OCI-LY7 (cell line): Measurements from ENCODE around the gene RTN4R.
"Not testable (repeated sequence)": the region's sequence is repeated elsewhere in the genome, so short reads cannot be mapped to it uniquely, and the experiment has no call there.

Experiments
- EZH2phosphoT487 ChIP-seq: fragments of 200-600 bp; sonication (generic); IDR thresholded peaks from 2 replicates; pipeline ENCODE4 v1.6.1; 2018; ENCODE audit warnings: low read depth, borderline replicate concordance, mild to moderate bottlenecking, mixed run types, antibody characterized with exemption, low read length, moderate library complexity, mixed read lengths
- TF ChIP-seq, protein P1 (sequence below): fragments of 200-600 bp; sonication (generic); conservative IDR thresholded peaks from 2 replicates; pipeline ENCODE4 v1.5.1; 2014; ENCODE audit warnings: mild to moderate bottlenecking, antibody characterized with exemption, low read length, moderate library complexity, mixed read lengths

DNA sequence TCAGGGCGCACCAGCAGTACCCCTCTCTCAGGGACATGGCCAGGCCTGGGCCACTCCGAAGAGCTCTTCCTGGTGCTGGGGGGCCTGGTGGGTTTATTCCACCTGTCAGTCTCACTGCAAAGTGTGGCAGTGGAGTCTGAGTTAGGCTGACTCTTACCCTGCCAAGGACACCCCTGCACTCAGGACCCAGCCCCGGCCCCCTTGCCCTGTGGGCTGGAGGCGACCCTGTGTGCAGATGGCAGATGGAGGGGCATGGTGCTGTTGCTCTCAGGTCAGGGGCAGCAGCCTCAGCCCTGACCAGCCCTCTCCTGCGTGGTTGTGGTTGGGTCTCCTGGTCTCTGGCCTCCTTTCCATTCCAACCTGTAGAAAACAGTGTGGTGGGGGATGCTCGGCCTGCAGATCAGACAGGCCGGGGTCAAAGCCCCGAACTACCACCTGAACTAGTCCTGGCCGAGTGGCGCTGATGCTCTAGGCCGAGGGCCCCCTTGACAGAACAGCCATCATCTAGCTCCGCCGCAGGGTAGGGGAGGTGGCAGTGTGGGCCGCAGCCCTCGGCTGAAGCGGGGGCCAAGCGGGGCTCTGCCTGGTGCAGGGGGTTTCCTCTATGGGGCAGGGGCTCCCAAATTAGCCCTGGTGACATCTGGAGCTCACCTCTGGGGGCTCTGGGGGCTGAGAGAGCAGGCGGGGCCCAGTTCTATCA lies 10.0 kb upstream of the RTN4R start:
- TF ChIP-seq, protein P1, sequence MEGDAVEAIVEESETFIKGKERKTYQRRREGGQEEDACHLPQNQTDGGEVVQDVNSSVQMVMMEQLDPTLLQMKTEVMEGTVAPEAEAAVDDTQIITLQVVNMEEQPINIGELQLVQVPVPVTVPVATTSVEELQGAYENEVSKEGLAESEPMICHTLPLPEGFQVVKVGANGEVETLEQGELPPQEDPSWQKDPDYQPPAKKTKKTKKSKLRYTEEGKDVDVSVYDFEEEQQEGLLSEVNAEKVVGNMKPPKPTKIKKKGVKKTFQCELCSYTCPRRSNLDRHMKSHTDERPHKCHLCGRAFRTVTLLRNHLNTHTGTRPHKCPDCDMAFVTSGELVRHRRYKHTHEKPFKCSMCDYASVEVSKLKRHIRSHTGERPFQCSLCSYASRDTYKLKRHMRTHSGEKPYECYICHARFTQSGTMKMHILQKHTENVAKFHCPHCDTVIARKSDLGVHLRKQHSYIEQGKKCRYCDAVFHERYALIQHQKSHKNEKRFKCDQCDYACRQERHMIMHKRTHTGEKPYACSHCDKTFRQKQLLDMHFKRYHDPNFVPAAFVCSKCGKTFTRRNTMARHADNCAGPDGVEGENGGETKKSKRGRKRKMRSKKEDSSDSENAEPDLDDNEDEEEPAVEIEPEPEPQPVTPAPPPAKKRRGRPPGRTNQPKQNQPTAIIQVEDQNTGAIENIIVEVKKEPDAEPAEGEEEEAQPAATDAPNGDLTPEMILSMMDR = not testable (repeated sequence)
- not testable (repeated sequence) for TF ChIP-seq EZH2phosphoT487
